Gastroesophageal sphincter (tissue), 3 donors: Measurements from ENCODE around the gene GZMB.

Experiments
- EP300 ChIP-seq: sonication (generic); formaldehyde crosslinking; IDR thresholded peaks from one replicate; pipeline ENCODE4 v1.6.1; 2017; ENCODE audit warnings: antibody characterized with exemption, mild to moderate bottlenecking
- TF ChIP-seq, protein P1 (sequence below), 4 experiments: fragments of 200-600 bp in 2 of 4; fragments of 450-650 bp in 2 of 4; sonication (generic) in 1 of 4; IDR thresholded peaks; one replicate each; pipeline ENCODE4 v1.5.1; 2017 to 2019; ENCODE audit warnings: antibody characterized with exemption in 4 of 4, mild to moderate bottlenecking in 2 of 4, moderate library complexity in 2 of 4

DNA sequence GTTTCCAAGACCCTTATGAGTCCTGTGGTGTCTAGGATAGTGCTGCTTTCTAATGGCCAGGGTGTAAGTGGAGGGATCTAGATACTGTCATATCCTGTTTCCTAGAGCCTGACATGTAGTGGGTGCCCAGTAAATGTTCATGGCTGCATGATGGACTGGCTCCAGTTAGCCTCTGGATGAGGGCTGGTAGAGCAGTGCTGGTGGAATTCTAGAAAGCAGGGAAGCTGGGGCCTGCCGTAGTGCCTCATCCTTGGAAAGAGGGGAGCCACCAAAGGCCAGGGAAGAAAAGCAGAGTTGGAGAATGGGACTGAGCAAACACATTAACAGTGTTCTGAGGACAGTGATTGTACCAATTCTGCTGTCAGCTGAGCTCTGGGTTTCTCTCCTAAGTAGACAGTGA is 637 bp downstream of the GZMB start:
- TF ChIP-seq, protein P1, sequence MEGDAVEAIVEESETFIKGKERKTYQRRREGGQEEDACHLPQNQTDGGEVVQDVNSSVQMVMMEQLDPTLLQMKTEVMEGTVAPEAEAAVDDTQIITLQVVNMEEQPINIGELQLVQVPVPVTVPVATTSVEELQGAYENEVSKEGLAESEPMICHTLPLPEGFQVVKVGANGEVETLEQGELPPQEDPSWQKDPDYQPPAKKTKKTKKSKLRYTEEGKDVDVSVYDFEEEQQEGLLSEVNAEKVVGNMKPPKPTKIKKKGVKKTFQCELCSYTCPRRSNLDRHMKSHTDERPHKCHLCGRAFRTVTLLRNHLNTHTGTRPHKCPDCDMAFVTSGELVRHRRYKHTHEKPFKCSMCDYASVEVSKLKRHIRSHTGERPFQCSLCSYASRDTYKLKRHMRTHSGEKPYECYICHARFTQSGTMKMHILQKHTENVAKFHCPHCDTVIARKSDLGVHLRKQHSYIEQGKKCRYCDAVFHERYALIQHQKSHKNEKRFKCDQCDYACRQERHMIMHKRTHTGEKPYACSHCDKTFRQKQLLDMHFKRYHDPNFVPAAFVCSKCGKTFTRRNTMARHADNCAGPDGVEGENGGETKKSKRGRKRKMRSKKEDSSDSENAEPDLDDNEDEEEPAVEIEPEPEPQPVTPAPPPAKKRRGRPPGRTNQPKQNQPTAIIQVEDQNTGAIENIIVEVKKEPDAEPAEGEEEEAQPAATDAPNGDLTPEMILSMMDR (IDR thresholded peaks at IDR 0.05), result no peak
- no peak for TF ChIP-seq EP300
